Measurements from ENCODE around the gene ZDHHC11B.

The ZDHHC11B gene

GRCh38 chr5:664343-664993 is 120.1 kb downstream of the ZDHHC11B start:
- H2AFZ ChIP-seq (ENCODE audit: insufficient read depth, low read length, poor library complexity), result no peak overlapping the region
- no peak for DNase-seq
- no peak overlapping the region for H3K23ac ChIP-seq (ENCODE audit: low read length)
- H3K4me3 ChIP-seq (ENCODE audit: low read depth, low read length), result no peak overlapping the region
- no peak overlapping the region for H2BK5ac ChIP-seq (ENCODE audit: low read depth, low read length, poor library complexity)
- peaks cover 63% of the 10 kb centered on the region in 2 experiments for H3K36me3 ChIP-seq (ENCODE audit: control insufficient read depth in 1 of 2, insufficient read depth in 2 of 2, low read length in 2 of 2)
- H2BK12ac ChIP-seq (ENCODE audit: low read length), result no peak overlapping the region
- no peaks in the 10 kb centered on the region for H3K79me2 ChIP-seq (ENCODE audit: control insufficient read depth, insufficient read depth, low read length, poor library complexity)
- no peak overlapping the region for H3K18ac ChIP-seq (ENCODE audit: low read length)
- H2AK5ac ChIP-seq (ENCODE audit: low read length), result no peak overlapping the region
- H3K4me2 ChIP-seq (ENCODE audit: low read length), result no peak overlapping the region
- H4K91ac ChIP-seq (ENCODE audit: low read depth, low read length), result no peak overlapping the region
- no peaks in the 10 kb centered on the region for H3K79me1 ChIP-seq (ENCODE audit: low read length)
- H3K4me1 ChIP-seq (ENCODE audit: control insufficient read depth in 1 of 2, insufficient read depth in 2 of 2, low read length in 2 of 2), result no peaks in the 10 kb centered on the region
- no peak overlapping the region for H4K8ac ChIP-seq (ENCODE audit: low read depth, low read length)
- H2BK120ac ChIP-seq (ENCODE audit: insufficient read depth, low read length, poor library complexity), result no peak overlapping the region
- H3K14ac ChIP-seq (ENCODE audit: low read length), result no peak overlapping the region
- peaks cover 4% of the 10 kb centered on the region for H3K9me3 ChIP-seq (ENCODE audit: insufficient read depth, low read depth, low read length)
- no peak overlapping the region for H4K12ac ChIP-seq (ENCODE audit: low read depth, low read length)
- no peak overlapping the region for H3K4ac ChIP-seq (ENCODE audit: low read depth, low read length)
- no peaks in the 10 kb centered on the region for H3K27me3 ChIP-seq (ENCODE audit: insufficient read depth, low read length)
- WGBS (ENCODE audit: extremely low coverage, insufficient coverage, insufficient read length), result no CpG with 5 or more reads among the region's 24 CpGs
- no peak overlapping the region for H3K27ac ChIP-seq (ENCODE audit: low read depth, low read length)
- H3K9ac ChIP-seq (ENCODE audit: low read length), result no peak overlapping the region

- no peak overlapping the region for H2BK120ac ChIP-seq (ENCODE audit: insufficient read depth, low read length, poor library complexity)
- no peak for DNase-seq
- peaks cover 5% of the 10 kb centered on the region for H3K9me3 ChIP-seq (ENCODE audit: insufficient read depth, low read depth, low read length)
- no peak overlapping the region for H2BK5ac ChIP-seq (ENCODE audit: low read depth, low read length, poor library complexity)
- no peak overlapping the region for H3K23ac ChIP-seq (ENCODE audit: low read length)
- H3K79me1 ChIP-seq (ENCODE audit: low read length), result no peaks in the 10 kb centered on the region
- no peaks in the 10 kb centered on the region for H3K79me2 ChIP-seq (ENCODE audit: control insufficient read depth, insufficient read depth, low read length, poor library complexity)
- H4K12ac ChIP-seq (ENCODE audit: low read depth, low read length), result no peak overlapping the region
- H3K4me2 ChIP-seq (ENCODE audit: low read length), result no peak overlapping the region
- H4K91ac ChIP-seq (ENCODE audit: low read depth, low read length), result no peak overlapping the region
- no peak overlapping the region for H2AK5ac ChIP-seq (ENCODE audit: low read length)
- H3K9ac ChIP-seq (ENCODE audit: low read length), result no peak overlapping the region
- no peaks in the 10 kb centered on the region for H3K4me1 ChIP-seq (ENCODE audit: control insufficient read depth in 1 of 2, insufficient read depth in 2 of 2, low read length in 2 of 2)
- H3K18ac ChIP-seq (ENCODE audit: low read length), result no peak overlapping the region
- no peaks in the 10 kb centered on the region for H3K27me3 ChIP-seq (ENCODE audit: insufficient read depth, low read length)
- no peak overlapping the region for H2AFZ ChIP-seq (ENCODE audit: insufficient read depth, low read length, poor library complexity)
- no peak overlapping the region for H3K4ac ChIP-seq (ENCODE audit: low read depth, low read length)
- WGBS (ENCODE audit: extremely low coverage, insufficient coverage, insufficient read length), result no CpG with 5 or more reads among the region's 38 CpGs
- H4K8ac ChIP-seq (ENCODE audit: low read depth, low read length), result no peak overlapping the region
- no peak overlapping the region for H3K14ac ChIP-seq (ENCODE audit: low read length)
- H3K27ac ChIP-seq (ENCODE audit: low read depth, low read length), result no peak overlapping the region
- no peak overlapping the region for H2BK12ac ChIP-seq (ENCODE audit: low read length)
- H3K4me3 ChIP-seq (ENCODE audit: low read depth, low read length), result no peak overlapping the region
- H3K36me3 ChIP-seq (ENCODE audit: control insufficient read depth in 1 of 2, insufficient read depth in 2 of 2, low read length in 2 of 2), result peaks cover 67% of the 10 kb centered on the region in 2 experiments
Measured at GRCh38 chr5:663436-664342, 120.8 kb downstream of the ZDHHC11B start.

- Histone ChIP-seq H3K79me2 (ENCODE audit: control insufficient read depth, insufficient read depth, low read length, poor library complexity) (no peaks in the 10 kb centered on the region), H3K4me1 (ENCODE audit: control insufficient read depth in 1 of 2, insufficient read depth in 2 of 2, low read length in 2 of 2) (no peaks in the 10 kb centered on the region), H3K27me3 (ENCODE audit: insufficient read depth, low read length) (no peaks in the 10 kb centered on the region), H4K8ac (ENCODE audit: low read depth, low read length) (no peak overlapping the region), H2BK5ac (ENCODE audit: low read depth, low read length, poor library complexity) (no peak overlapping the region), H3K14ac (ENCODE audit: low read length) (no peak overlapping the region), H3K79me1 (ENCODE audit: low read length) (no peaks in the 10 kb centered on the region), H3K23ac (ENCODE audit: low read length) (no peak overlapping the region), H3K4me2 (ENCODE audit: low read length) (no peak overlapping the region), H3K9me3 (ENCODE audit: insufficient read depth, low read depth, low read length) (peaks cover 5% of the 10 kb centered on the region), H3K9ac (ENCODE audit: low read length) (no peak overlapping the region), H3K18ac (ENCODE audit: low read length) (no peak overlapping the region), H3K4me3 (ENCODE audit: low read depth, low read length) (no peak overlapping the region), H2BK120ac (ENCODE audit: insufficient read depth, low read length, poor library complexity) (no peak overlapping the region), H2AFZ (ENCODE audit: insufficient read depth, low read length, poor library complexity) (no peak overlapping the region), H4K12ac (ENCODE audit: low read depth, low read length) (no peak overlapping the region), H3K27ac (ENCODE audit: low read depth, low read length) (no peak overlapping the region), H4K91ac (ENCODE audit: low read depth, low read length) (no peak overlapping the region), H3K36me3 (ENCODE audit: control insufficient read depth in 1 of 2, insufficient read depth in 2 of 2, low read length in 2 of 2) (peaks cover 63 to 65% of the 10 kb centered on the region in 2 experiments), H3K4ac (ENCODE audit: low read depth, low read length) (no peak overlapping the region), H2AK5ac (ENCODE audit: low read length) (no peak overlapping the region), H2BK12ac (ENCODE audit: low read length) (no peak overlapping the region)
- DNase-seq, result no peak
- no CpG with 5 or more reads among the region's 56 CpGs for WGBS (ENCODE audit: extremely low coverage, insufficient coverage, insufficient read length)
Measured at GRCh38 chr5:662751-663435, 121.6 kb downstream of the ZDHHC11B start.

GRCh38 chr5:661891-662750 is 122.4 kb downstream of the ZDHHC11B start:
- H3K4me3 ChIP-seq (ENCODE audit: low read depth, low read length), result no peak overlapping the region

More at GRCh38 chr5:661891-662750, 122.4 kb downstream of the ZDHHC11B start:
- Histone ChIP-seq H3K79me2 (ENCODE audit: control insufficient read depth, insufficient read depth, low read length, poor library complexity) (no peaks in the 10 kb centered on the region), H4K8ac (ENCODE audit: low read depth, low read length) (no peak overlapping the region), H3K4me1 (ENCODE audit: control insufficient read depth in 1 of 2, insufficient read depth in 2 of 2, low read length in 2 of 2) (no peaks in the 10 kb centered on the region), H4K91ac (ENCODE audit: low read depth, low read length) (no peak overlapping the region), H3K79me1 (ENCODE audit: low read length) (no peaks in the 10 kb centered on the region), H2BK12ac (ENCODE audit: low read length) (no peak overlapping the region), H3K23ac (ENCODE audit: low read length) (no peak overlapping the region), H2AK5ac (ENCODE audit: low read length) (no peak overlapping the region), H2BK5ac (ENCODE audit: low read depth, low read length, poor library complexity) (no peak overlapping the region), H3K18ac (ENCODE audit: low read length) (no peak overlapping the region), H3K27me3 (ENCODE audit: insufficient read depth, low read length) (no peaks in the 10 kb centered on the region), H3K9ac (ENCODE audit: low read length) (no peak overlapping the region), H4K12ac (ENCODE audit: low read depth, low read length) (no peak overlapping the region), H2AFZ (ENCODE audit: insufficient read depth, low read length, poor library complexity) (no peak overlapping the region), H2BK120ac (ENCODE audit: insufficient read depth, low read length, poor library complexity) (no peak overlapping the region), H3K4ac (ENCODE audit: low read depth, low read length) (no peak overlapping the region), H3K27ac (ENCODE audit: low read depth, low read length) (no peak overlapping the region), H3K36me3 (ENCODE audit: control insufficient read depth in 1 of 2, insufficient read depth in 2 of 2, low read length in 2 of 2) (peaks cover 67% of the 10 kb centered on the region in 2 experiments), H3K4me2 (ENCODE audit: low read length) (no peak overlapping the region), H3K9me3 (ENCODE audit: insufficient read depth, low read depth, low read length) (peaks cover 5% of the 10 kb centered on the region), H3K14ac (ENCODE audit: low read length) (no peak overlapping the region)
- DNase-seq, result no peak
- no CpG with 5 or more reads among the region's 53 CpGs for WGBS (ENCODE audit: extremely low coverage, insufficient coverage, insufficient read length)
